ENCODE measurements around the gene DISP1.

DISP1 gene

GRCh38 chr1:222814536-222815439, at the start of gene DISP1:
Gene DISP1, plus strand, starts transcription at chr1:222815039. Its CDS starts 127,785 bp downstream, at chr1:222942824.
- peak; percentile 56 for DNase-seq

GRCh38 chr1:222767152-222767571, 47.7 kb upstream of the DISP1 start:
- no peak for DNase-seq

GRCh38 chr1:222768592-222768991, 46.2 kb upstream of the DISP1 start:
- no peak for DNase-seq

GRCh38 chr1:222769181-222769580, 45.7 kb upstream of the DISP1 start:
- no peak for DNase-seq

GRCh38 chr1:222769971-222770620, 44.7 kb upstream of the DISP1 start:
- no peak for DNase-seq

- peak; percentile 65 for DNase-seq
These were observed 41.9 kb upstream of the DISP1 start for GRCh38 chr1:222772996-222773379.

GRCh38 chr1:222777463-222777862, 37.4 kb upstream of the DISP1 start:
- no peak for DNase-seq

- DNase-seq = no peak
These were observed 36.9 kb upstream of the DISP1 start for GRCh38 chr1:222777977-222778376.

- DNase-seq = no peak
These were observed 33.6 kb upstream of the DISP1 start for GRCh38 chr1:222781251-222781650.

GRCh38 chr1:222783051-222783450, 31.8 kb upstream of the DISP1 start:
- no peak for DNase-seq

GRCh38 chr1:222784371-222784770, 30.5 kb upstream of the DISP1 start:
- DNase-seq = no peak

GRCh38 chr1:222784916-222785315, 29.9 kb upstream of the DISP1 start:
- DNase-seq = no peak

GRCh38 chr1:222785529-222785928, 29.3 kb upstream of the DISP1 start:
- DNase-seq = no peak

- DNase-seq = no peak
These were observed 28.7 kb upstream of the DISP1 start for GRCh38 chr1:222786121-222786520.

GRCh38 chr1:222787729-222788128, 27.1 kb upstream of the DISP1 start:
- DNase-seq = no peak

- no peak for DNase-seq
These were observed 26.3 kb upstream of the DISP1 start for GRCh38 chr1:222788402-222789156.

GRCh38 chr1:222790115-222790514, 24.7 kb upstream of the DISP1 start:
- no peak for DNase-seq

- no peak for DNase-seq
These were observed 24.3 kb upstream of the DISP1 start for GRCh38 chr1:222790520-222790919.

GRCh38 chr1:222791006-222791710, 23.7 kb upstream of the DISP1 start:
- DNase-seq = no peak

- DNase-seq = no peak
These were observed 22.1 kb upstream of the DISP1 start for GRCh38 chr1:222792744-222793143.

GRCh38 chr1:222794656-222795474, 20.0 kb upstream of the DISP1 start:
- DNase-seq = no peak

GRCh38 chr1:222798116-222798515, 16.7 kb upstream of the DISP1 start:
- no peak for DNase-seq
